CD14-positive monocyte (primary cell): Measurements from ENCODE around the gene TMED1. TPM values are rescaled to one million over a fixed set of nuclear protein-coding genes. Genes with fewer than 3 reads are reported as not detected.

Experiments used
- DNase-seq, 3 donors: peaks; one replicate each; pipeline ENCODE4 v3.0.0-alpha.2; 2011 to 2022
- H2AFZ ChIP-seq: 2 replicates; pipeline ENCODE4 v1.6.0; 2012; ENCODE audit warnings: mild to moderate bottlenecking, low read depth, low read length, inconsistent platforms; ENCODE audit not compliant: insufficient read depth, poor library complexity, severe bottlenecking
- H3K27ac ChIP-seq, 2 donors: 1 replicate in 1 of 2; 2 replicates in 1 of 2; pipeline ENCODE4 v1.5.1; 2012 to 2013; ENCODE audit warnings: low read length in 2 of 2, control low read depth in 1 of 2, inconsistent platforms in 1 of 2, low read depth in 1 of 2, mild to moderate bottlenecking in 1 of 2
- H3K27me3 ChIP-seq, 2 donors: one replicate each; pipeline versions ENCODE4 v1.6.0 to v1.6.1; 2011 to 2013; ENCODE audit warnings: low read length in 2 of 2; ENCODE audit not compliant: control insufficient read depth in 2 of 2, insufficient read depth in 2 of 2
- H3K36me3 ChIP-seq, 2 donors: replicated peaks in 1 of 2; 1 replicate in 1 of 2; 2 replicates in 1 of 2; pipeline versions ENCODE4 v1.5.1 to v1.6.1; 2012 to 2013; ENCODE audit warnings: low read length in 2 of 2, control low read depth in 1 of 2, inconsistent platforms in 1 of 2, mild to moderate bottlenecking in 1 of 2; ENCODE audit not compliant: insufficient read depth in 2 of 2, control insufficient read depth in 1 of 2
- H3K4me1 ChIP-seq, 2 donors: 1 replicate in 1 of 2; 2 replicates in 1 of 2; pipeline versions ENCODE4 v1.5.1 to v1.6.1; 2012 to 2013; ENCODE audit warnings: low read length in 2 of 2, control low read depth in 1 of 2, inconsistent platforms in 1 of 2, mild to moderate bottlenecking in 1 of 2, moderate library complexity in 1 of 2; ENCODE audit not compliant: insufficient read depth in 2 of 2, control insufficient read depth in 1 of 2
- H3K4me2 ChIP-seq: replicated peaks from 2 replicates; pipeline ENCODE3; 2012; ENCODE audit warnings: low read length, moderate library complexity, mild to moderate bottlenecking; ENCODE audit not compliant: poor library complexity, severe bottlenecking; ENCODE audit errors: extremely low read depth
- H3K4me3 ChIP-seq, 3 experiments: fragments of 200-600 bp in 1 of 3; sonication (generic) in 1 of 3; replicated peaks in 1 of 3; 1 replicate in 2 of 3; 2 replicates in 1 of 3; pipeline ENCODE4 v1.5.1; 2011 to 2013; ENCODE audit warnings: low read length in 3 of 3, mild to moderate bottlenecking in 3 of 3, control low read depth in 2 of 3, low read depth in 2 of 3, inconsistent platforms in 1 of 3, moderate library complexity in 1 of 3
- H3K79me2 ChIP-seq: 2 replicates; pipeline ENCODE4 v1.6.0; 2012; ENCODE audit warnings: mild to moderate bottlenecking, control low read depth, inconsistent platforms, low read length, moderate library complexity; ENCODE audit not compliant: insufficient read depth
- H3K9ac ChIP-seq: 2 replicates; pipeline ENCODE4 v1.6.0; 2017; ENCODE audit warnings: low read length, mild to moderate bottlenecking; ENCODE audit not compliant: insufficient read depth, poor library complexity, severe bottlenecking
- H3K9me3 ChIP-seq, 2 donors: replicated peaks in 1 of 2; 1 replicate in 1 of 2; 2 replicates in 1 of 2; pipeline versions ENCODE4 v1.5.1 to v1.6.1; 2012 to 2013; ENCODE audit warnings: low read length in 2 of 2, control low read depth in 1 of 2; ENCODE audit not compliant: control insufficient read depth in 1 of 2, insufficient read depth in 1 of 2
- H4K20me1 ChIP-seq: 2 replicates; pipeline ENCODE4 v1.6.0; 2012; ENCODE audit warnings: mild to moderate bottlenecking, low read length, control low read depth, moderate library complexity; ENCODE audit not compliant: insufficient read depth
- H3K27ac Mint-ChIP-seq, 7 donors: one replicate each; pipeline ENCODE4 v1.8.0; 2020; ENCODE audit warnings: mild to moderate bottlenecking in 7 of 7, mixed read lengths in 7 of 7, moderate library complexity in 6 of 7, inconsistent platforms in 2 of 7
- H3K27me3 Mint-ChIP-seq, 3 donors: one replicate each; pipeline ENCODE4 v1.8.0; 2021 to 2022; ENCODE audit warnings: low read depth in 3 of 3, mild to moderate bottlenecking in 3 of 3, mixed read lengths in 3 of 3, moderate library complexity in 3 of 3, inconsistent platforms in 1 of 3
- H3K36me3 Mint-ChIP-seq, 2 donors: one replicate each; pipeline ENCODE4 v1.8.0; 2020; ENCODE audit warnings: mixed read lengths in 2 of 2, inconsistent platforms in 1 of 2, mild to moderate bottlenecking in 1 of 2
- H3K4me1 Mint-ChIP-seq: one replicate; pipeline ENCODE4 v1.8.0; 2020; ENCODE audit warnings: mild to moderate bottlenecking, mixed read lengths
- H3K4me3 Mint-ChIP-seq, 2 donors: one replicate each; pipeline ENCODE4 v1.8.0; 2020; ENCODE audit warnings: mild to moderate bottlenecking in 2 of 2, mixed read lengths in 2 of 2, moderate library complexity in 1 of 2
- H3K9me3 Mint-ChIP-seq, 7 donors: one replicate each; pipeline ENCODE4 v1.8.0; 2020 to 2022; ENCODE audit warnings: mixed read lengths in 7 of 7, mild to moderate bottlenecking in 6 of 7, moderate library complexity in 6 of 7, inconsistent platforms in 2 of 7
- WGBS: methylation state at CpG from one replicate; pipeline ENCODE4 v1.1.5; 2013; ENCODE audit warnings: missing lambda C conversion rate; ENCODE audit not compliant: insufficient coverage; 5-methylcytosine and 5-hydroxymethylcytosine counted together
- intact Hi-C, 2 donors: fragments of 100-400 bp; cut with micrococcal nuclease; formaldehyde crosslinking; loops; one replicate each; pipeline versions ENCODE4 v1.15.0 to v1.15.1; 2023
- polyA plus RNA-seq, 3 donors: library from polyadenylated mRNA; depleted of rRNA in 1 of 3; unstranded in 2 of 3; stranded (reverse) in 1 of 3; fragments of 300-500 nt in 2 of 3; fragments of >200 nt in 1 of 3; fragmentation: Illumina TruSeq in 2 of 3; gene quantifications; 1 replicate in 2 of 3; 2 replicates in 1 of 3; pipeline ENCODE4 v1.2.3, GENCODE V29; 2012 to 2021
- TF ChIP-seq, protein P1 (sequence below): fragments of 200-600 bp; IDR thresholded peaks from one replicate; pipeline ENCODE4 v1.8.0; 2022; ENCODE audit warnings: antibody characterized with exemption, mild to moderate bottlenecking

TMED1 gene
- polyA plus RNA-seq, 3 donors, result 23.2 to 56.7 (median 51.3) TPM

DNA sequence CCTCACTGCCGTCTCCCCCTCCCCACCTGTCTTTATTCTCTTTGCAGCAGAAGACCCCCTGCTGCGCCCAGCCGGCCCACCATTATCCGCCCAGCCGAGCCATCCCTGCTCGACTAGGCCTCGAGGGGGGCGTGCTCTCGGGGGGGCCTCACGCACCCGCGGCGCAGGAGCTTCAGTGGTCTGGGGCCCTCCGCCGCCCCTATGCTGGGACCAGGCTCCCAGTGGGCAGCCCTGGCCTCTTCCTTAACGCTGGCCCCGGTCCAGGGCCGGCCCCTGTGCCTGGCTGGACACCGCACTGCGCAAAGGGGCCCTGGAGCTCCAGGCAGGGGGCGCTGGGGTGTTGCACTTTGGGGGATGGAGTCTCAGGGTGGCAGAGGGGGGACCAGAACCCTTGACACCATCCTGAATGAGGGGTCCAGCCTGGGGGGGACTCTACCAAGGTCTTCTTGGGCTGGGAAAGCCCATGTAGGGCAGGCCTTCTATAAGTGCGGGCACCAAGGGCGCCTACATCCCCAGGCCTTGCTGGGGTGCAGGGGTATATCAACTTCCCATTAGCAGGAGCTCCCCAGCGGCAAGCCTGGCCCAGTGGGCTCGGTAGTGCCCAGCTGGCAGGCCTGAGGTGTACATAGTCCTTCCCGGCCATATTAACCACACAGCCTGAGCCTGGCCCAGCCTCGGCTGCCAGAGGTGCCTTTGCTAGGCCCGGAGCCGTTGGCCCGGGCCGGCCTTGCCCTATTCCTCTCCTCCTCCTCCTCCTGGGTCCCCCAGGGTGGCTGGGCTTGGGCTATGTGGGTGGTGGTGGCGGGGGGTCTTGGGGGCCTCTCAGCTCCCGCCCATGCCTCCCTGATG, 4.9 kb downstream of the TMED1 start:
- Mint-ChIP-seq H3K27ac (peak overlapping the region in 1 of 7 donors; percentile 42), H3K4me3 (no peak overlapping the region), H3K4me1 (peaks cover 3% of the 10 kb centered on the region), H3K27me3 (peaks cover 0 to 2% (median 0%) of the 10 kb centered on the region in 3 donors), H3K36me3 (peaks cover 42 to 74% of the 10 kb centered on the region in 2 donors), H3K9me3 (peaks cover 0 to 3% (median 0%) of the 10 kb centered on the region in 7 donors)
- Histone ChIP-seq H3K27me3 (no peaks in the 10 kb centered on the region), H3K9me3 (no peaks in the 10 kb centered on the region), H3K36me3 (peaks cover 65 to 80% of the 10 kb centered on the region in 2 donors), H4K20me1 (peaks cover 39% of the 10 kb centered on the region), H3K4me3 (no peak overlapping the region), H2AFZ (no peak overlapping the region), H3K4me2 (no peak overlapping the region), H3K27ac (no peak overlapping the region), H3K4me1 (peaks cover 6 to 7% of the 10 kb centered on the region in 2 donors), H3K9ac (no peak overlapping the region), H3K79me2 (no peaks in the 10 kb centered on the region)
- intact Hi-C loops, result no loop called here
- TF ChIP-seq, protein P1, sequence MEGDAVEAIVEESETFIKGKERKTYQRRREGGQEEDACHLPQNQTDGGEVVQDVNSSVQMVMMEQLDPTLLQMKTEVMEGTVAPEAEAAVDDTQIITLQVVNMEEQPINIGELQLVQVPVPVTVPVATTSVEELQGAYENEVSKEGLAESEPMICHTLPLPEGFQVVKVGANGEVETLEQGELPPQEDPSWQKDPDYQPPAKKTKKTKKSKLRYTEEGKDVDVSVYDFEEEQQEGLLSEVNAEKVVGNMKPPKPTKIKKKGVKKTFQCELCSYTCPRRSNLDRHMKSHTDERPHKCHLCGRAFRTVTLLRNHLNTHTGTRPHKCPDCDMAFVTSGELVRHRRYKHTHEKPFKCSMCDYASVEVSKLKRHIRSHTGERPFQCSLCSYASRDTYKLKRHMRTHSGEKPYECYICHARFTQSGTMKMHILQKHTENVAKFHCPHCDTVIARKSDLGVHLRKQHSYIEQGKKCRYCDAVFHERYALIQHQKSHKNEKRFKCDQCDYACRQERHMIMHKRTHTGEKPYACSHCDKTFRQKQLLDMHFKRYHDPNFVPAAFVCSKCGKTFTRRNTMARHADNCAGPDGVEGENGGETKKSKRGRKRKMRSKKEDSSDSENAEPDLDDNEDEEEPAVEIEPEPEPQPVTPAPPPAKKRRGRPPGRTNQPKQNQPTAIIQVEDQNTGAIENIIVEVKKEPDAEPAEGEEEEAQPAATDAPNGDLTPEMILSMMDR, result no peak
- WGBS, result 90% methylated on average over 23 of the region's 33 CpGs
- no peak for DNase-seq

DNA sequence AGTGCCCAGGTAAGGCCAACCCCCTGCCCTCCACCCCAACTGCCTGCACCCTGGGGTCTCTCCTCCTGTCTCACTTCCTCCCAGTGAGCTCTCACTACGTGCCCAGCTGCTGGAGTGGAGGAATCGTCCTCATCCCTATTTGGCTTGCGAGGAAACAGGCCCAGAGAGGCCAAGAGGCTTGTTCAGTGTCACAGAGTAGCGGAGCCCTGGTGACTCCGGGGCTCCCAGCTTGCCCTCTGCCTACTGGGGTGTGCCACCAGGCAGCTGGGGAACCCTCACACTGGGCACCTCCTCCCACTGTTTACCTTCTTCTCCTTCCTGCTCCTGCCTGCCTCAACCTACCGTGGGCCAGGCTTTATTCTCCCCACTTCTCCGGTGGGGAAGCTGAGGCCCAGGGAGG, 5.6 kb downstream of the TMED1 start:
- H3K9ac ChIP-seq, result no peak overlapping the region
- no peak overlapping the region for H3K4me3 ChIP-seq
- WGBS, result 82% methylated on average over 6 of the region's 7 CpGs
- no peak for DNase-seq
- no peaks in the 10 kb centered on the region for H3K79me2 ChIP-seq
- Mint-ChIP-seq H3K9me3 (no peaks in the 10 kb centered on the region), H3K4me1 (peaks cover 3% of the 10 kb centered on the region), H3K4me3 (no peak overlapping the region), H3K27ac (peak overlapping the region in 3 of 7 donors; percentile 36 to 65 (median 58)), H3K27me3 (peaks cover 0 to 2% (median 0%) of the 10 kb centered on the region in 3 donors), H3K36me3 (peaks cover 50 to 79% of the 10 kb centered on the region in 2 donors)
- H4K20me1 ChIP-seq, result peaks cover 36% of the 10 kb centered on the region
- H3K4me1 ChIP-seq, result peaks cover 4 to 5% of the 10 kb centered on the region in 2 donors
- TF ChIP-seq, protein P1, result no peak
- H2AFZ ChIP-seq, result no peak overlapping the region
- peaks cover 73 to 88% of the 10 kb centered on the region in 2 donors for H3K36me3 ChIP-seq
- H3K27me3 ChIP-seq, result no peaks in the 10 kb centered on the region
- peak overlapping the region in 1 of 2 donors; percentile 48 for H3K27ac ChIP-seq
- no peak overlapping the region for H3K4me2 ChIP-seq
- H3K9me3 ChIP-seq, result no peaks in the 10 kb centered on the region
- intact Hi-C loops, result no loop called here
